NCI-H1417 treated with DMSO at 0.1 percent for 48 hours (cell line): Measurements from ENCODE around the gene ANKS1B.
"Not testable (repeated sequence)": the region's sequence is repeated elsewhere in the genome, so short reads cannot be mapped to it uniquely, and the experiment has no call there.

ENCODE experiments used
- DNase-seq: peaks from one replicate; lab custom pipeline; 2025; lab: John Stamatoyannopoulos, UW

ANKS1B gene

DNA sequence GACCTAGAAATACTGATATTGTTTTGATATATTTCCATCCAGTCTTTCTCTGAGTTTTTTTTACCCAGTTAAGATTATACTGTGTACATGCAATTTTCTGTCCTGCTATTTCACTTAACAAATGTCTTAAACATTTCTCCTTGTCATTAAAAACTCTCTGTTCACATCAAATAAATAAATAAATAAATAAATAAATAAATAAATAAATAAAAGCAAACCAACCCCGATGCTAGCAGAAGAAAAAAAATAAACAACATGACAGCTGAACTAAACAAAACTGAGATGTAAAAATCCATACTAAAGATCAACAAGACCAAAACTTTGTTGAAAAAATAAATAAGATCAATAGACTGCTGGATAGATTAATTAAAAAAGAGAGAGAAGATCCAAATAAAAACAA lies 407.6 kb downstream of the ANKS1B start:
- not testable (repeated sequence) for DNase-seq

GRCh38 chr12:99573980-99574379 lies 410.8 kb downstream of the ANKS1B start:
- no peak for DNase-seq

DNA sequence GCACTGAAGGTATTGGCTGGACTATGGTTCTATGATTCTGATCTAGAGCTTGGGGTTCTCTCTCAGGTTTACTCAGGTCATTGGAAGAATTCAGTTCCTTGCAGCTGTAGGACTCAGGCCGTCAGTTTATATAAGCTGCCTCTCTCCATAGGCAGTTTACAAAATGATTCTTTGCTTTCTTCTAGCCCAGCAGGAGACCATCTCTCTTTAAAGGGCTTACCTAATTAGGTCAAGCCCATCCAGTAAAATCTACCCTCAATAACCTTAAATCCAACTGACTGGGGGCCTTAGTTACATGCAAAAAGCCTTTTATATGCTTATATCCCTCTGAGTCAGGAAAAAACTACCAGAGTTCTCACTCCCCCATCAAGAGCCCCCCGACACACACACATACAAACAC lies 417.7 kb downstream of the ANKS1B start:
- DNase-seq, result no peak

DNA sequence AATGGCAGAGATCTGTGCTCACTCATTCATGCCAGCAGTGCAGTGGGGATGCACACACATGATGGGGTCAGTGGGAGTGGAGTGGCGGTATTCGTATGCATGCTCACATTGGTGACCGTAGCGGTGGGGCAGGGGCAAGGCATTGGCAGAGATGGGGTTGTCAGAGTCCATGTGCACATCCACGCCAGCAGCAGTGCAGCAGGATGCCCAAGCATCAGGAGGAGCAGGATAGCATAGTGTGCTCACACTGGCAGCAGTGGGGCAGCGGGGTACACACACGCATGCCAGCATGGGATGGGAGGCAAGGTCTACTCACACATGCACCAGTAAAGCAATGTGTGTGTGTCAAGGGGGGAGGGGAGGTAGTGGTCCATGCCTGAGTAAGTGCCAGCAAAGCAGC lies 426.6 kb downstream of the ANKS1B start:
- no peak for DNase-seq

- no peak for DNase-seq
Observed at GRCh38 chr12:99553461-99553860, 431.3 kb downstream of the ANKS1B start.

DNA sequence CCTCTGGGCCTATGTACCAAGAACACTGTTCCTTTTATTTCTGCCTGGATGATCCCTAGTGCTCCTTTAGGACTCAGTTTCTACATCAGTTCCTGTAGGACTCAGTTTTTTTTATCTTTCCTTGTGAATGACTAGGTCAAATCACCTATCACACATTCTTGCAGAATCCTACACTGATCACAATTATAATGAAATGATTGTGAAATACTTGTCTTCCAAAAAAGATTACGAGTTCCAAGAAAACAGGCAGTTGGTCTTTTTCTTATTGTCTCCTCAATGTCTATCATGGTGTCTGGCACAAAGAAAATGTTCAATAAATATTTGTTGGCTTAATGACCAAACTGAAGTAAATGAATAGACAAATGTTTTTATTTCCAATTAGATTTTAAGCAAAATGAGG lies 432.7 kb downstream of the ANKS1B start:
- DNase-seq, result no peak

- DNase-seq, result no peak
Observed at GRCh38 chr12:99549651-99550050, 435.1 kb downstream of the ANKS1B start.

- no peak for DNase-seq
Observed at GRCh38 chr12:99549196-99549595, 435.5 kb downstream of the ANKS1B start.

DNA sequence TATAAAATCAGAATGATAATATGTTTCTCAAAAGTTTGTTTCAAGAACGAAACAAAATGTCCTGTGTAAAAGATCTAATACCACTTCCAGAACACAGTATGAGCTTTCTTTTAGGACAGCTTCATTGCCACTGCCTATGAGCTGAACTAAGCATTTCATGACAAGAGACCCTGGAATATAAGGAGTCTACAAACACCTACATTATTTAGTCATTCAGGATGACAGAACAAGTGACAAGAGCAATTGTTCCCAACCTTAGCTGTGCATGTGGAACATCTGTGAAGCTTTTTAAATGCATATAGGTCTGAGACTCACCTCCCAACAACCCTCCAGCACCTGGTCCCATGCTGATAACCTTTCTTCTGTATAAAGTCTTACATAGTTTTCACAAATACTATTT lies 440.3 kb downstream of the ANKS1B start:
- DNase-seq, result no peak

GRCh38 chr12:99529966-99530365 lies 454.8 kb downstream of the ANKS1B start:
- no peak for DNase-seq

- no peak for DNase-seq
Observed at GRCh38 chr12:99528478-99528877, 456.3 kb downstream of the ANKS1B start.

- no peak for DNase-seq
Observed at GRCh38 chr12:99523853-99524252, 460.9 kb downstream of the ANKS1B start.

GRCh38 chr12:99522456-99522855 lies 462.3 kb downstream of the ANKS1B start:
- no peak for DNase-seq

- DNase-seq, result no peak
Observed at GRCh38 chr12:99521664-99522063, 463.1 kb downstream of the ANKS1B start.

DNA sequence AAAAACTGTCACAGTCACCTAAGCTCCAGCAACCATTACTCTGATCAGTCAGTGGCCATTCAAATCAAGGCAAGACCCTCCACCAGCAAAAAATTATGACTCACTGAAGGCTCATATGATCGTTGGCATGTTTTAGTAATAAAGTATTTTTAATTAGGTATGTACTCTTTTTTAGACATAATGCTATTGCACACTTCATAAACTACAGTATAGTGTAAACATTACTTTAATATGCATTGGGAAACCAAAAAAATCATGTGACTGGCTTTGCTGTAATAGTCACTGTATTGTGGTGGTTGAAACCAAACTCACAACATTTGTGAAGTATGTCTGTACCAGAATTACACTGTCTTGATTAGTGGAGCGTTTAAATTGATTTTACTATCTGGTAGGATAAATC lies 471.7 kb downstream of the ANKS1B start:
- DNase-seq, result no peak

DNA sequence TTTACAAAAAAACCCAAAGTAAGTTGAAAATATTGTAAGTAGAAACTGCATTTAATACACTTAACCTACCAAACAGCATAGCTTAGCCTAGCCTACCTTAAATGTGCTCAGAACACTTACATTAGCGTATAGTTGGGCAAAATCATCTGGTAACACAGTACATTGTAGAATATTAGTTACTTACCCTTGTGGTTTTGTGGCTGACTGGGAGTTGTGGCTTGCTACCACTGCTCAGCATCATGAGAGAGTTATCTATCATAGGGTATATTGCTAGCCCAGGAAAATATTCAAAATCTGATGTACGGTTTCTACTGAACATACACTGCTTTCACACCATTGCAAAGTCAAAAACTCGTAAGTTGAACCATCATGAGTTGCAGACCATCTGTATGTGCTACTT lies 478.9 kb downstream of the ANKS1B start:
- DNase-seq, result no peak

DNA sequence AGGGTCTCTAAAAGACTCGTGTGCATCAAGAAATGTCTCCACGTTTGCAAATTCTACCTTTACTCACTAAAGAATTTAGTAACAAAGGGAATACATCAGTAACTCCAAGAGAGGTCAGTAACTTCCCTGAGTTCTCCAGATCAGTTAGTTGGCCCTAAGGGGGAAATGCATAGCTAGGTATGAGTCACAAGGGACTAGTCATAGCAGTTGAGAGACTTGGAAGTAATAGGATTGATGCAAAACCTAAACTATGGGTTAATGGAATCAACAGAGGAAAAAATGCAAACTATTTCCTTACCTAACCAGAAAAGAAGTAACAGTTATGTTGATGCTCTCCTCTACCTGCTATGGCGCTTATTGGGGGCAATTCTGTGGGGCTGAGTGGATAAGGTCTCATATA lies 486.0 kb downstream of the ANKS1B start:
- no peak for DNase-seq

DNA sequence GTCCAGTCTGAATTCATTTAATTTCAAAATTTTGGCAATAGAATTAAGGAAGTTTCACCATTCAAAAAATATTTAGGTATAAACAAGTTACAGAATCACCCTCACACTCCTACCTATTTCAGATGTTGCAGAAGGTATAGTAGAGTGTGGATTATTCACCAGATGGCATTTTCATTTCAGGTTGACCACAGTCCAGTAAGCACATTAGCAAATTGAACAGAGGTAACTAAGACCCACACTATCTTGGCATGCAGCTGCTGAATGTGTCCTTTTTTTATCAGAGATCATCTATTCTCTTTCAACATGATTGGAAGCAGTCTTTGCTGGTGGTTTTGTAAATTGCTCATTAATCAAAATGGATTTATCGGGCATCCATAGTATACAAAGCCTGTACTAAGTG lies 488.9 kb downstream of the ANKS1B start:
- DNase-seq, result no peak

DNA sequence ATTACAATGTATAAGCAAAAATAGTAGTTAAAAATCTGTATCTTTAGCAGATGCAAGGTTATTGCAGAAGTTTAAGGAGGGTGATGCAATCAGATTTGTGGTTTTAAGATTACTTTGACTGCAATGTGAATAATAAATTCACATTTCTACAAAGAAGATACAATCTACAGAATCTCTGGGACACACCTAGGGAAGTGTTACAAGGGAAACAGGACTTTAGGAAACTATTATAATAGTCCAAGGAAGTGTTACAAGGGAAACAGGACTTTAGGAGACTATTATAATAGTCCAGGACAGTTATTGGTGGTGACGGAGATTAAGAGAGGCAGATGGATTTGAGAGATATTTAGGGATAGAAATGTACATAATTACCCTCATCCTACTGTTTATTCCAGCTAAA lies 491.5 kb downstream of the ANKS1B start:
- no peak for DNase-seq

DNA sequence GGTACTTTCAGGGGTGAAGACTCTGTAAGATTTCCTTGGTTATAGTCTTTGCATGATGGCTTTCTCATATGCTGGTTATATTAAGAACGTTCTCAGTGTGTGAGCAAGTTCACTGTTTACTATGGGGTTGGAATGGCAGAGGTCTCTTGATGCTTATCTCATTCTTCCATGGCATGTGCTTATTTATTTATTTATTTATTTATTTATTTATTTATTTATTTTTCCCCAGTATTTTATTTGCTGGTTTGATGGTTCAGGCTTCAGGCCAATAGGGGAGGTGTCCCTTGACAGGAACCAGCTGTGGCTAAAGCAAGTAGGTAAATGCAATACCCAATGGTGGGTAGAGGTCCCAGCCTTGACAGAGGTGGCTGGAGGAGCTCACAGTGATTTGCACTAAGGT lies 498.5 kb downstream of the ANKS1B start:
- DNase-seq, result no peak

DNA sequence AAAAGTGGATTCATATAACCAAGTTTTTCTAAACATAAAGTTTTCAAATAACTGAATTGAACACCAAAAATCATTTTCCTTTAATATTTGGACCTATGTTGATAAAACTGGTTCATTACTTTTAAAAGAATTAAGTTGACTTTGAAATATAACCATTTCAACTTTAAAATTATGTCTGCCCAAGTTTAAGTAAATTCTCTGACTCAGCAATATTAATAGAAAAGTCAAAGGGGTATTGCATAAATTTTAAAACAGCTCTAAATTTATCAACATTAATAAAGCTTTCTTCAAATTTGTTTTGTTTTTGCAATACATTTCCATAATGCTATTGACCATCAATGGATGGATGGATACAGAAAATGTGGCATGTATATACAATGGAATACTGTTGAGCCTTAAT lies 505.6 kb downstream of the ANKS1B start:
- no peak for DNase-seq

DNA sequence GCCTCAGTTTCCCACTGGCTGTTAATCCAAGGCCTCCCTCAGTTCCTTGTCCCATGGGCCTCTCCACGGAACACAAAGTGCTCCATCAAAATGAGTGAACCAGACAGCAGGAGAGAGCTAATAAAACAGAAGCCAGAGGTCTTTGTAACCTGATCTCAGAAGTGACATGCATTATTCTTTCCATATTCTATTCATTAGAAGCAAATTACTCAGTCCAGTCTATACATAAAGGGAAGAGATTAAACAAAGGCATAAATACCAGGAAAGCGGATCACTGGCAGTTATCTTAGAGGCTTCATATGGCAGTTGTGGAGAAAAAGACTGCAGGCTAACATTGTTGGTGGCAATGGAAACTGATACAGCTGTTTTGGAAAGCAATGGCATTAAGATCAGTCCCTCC lies 507.8 kb downstream of the ANKS1B start:
- DNase-seq, result peak; percentile 17

GRCh38 chr12:99455350-99456035 lies 529.2 kb downstream of the ANKS1B start:
- DNase-seq, result no peak

DNA sequence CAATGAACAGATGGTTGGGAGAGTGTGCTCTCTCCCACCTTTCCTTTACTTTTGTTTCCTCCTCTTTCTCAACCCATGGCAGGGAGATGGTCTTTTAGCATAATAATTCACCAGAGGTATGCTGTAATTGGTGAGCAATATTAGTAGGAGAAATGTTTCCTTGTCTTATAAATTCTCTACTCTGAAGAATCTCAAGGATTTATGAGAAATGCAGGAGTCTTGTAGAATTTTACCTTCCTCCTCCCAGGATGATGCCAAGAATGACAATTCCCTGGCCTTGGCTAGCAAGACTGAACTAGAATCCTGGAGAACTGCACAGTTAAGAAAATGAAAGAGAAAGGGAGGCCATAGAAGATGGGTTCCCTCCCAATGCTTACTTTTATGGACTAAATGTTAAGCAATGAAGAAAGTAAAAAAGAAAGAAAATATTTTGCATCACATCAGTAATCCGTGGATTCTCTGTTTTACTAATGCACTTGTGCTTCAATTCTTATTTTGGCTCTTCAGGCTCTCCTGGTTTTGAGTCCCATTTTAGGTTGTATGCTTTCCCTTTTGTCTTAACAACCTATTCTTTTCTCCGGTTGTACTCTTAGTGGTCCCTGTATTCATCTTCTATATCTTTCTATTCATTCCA lies 530.1 kb downstream of the ANKS1B start:
- no peak for DNase-seq
